Measurements from ENCODE around the gene OPRD1.
"Not testable (repeated sequence)": the region's sequence is repeated elsewhere in the genome, so short reads cannot be mapped to it uniquely, and the experiment has no call there.

Gene OPRD1

DNA sequence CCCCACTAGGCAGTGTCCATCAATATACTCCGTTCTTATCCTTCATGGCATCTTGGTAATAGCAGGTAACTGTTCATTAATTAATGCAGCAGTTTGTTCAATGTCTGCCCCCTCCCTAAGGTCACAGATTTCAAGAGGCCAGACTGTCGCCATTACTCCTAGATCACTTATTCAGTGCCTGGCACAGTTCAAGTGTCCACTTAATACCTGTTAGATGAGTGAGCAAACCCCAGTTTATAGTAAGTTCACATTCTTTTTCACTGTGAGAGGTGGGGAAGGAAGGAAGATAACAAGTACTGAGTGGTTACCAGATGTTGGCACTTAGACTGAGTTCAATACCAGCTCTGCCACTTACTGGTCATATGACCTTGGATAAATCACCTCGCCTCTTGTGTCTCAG, 36.4 kb downstream of the OPRD1 start:
- DNase-seq = no peak

DNA sequence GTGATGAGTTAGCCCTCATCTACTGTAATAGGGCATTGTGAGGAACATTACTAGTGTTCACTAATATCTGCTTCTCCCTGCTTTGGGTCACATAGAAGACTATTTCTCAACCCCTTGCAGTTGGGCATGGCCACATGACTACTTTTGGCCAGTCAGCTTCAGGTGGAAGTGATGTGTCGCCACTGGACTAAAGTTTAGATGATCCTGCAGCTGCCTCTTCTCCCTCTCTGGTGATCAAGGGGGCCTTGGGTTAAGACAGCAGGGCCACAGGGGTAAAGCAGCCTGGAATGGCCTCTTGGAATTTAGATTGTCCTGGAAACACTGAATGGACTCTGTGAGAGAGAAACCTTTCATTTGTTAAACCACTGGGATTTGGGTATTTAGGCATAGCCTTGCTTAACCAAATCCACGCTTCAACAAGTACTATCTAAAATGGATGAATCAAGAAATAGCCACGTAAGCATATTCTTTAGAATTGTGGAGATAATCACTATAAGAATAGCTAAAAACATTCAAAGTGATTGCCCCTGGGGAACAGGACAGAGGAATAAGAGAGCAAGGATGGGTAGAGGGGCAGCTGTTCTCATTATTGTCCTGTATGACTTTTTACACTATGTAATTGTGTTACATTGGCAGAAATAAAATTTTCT, 41.2 kb downstream of the OPRD1 start:
- DNase-seq = no peak

DNA sequence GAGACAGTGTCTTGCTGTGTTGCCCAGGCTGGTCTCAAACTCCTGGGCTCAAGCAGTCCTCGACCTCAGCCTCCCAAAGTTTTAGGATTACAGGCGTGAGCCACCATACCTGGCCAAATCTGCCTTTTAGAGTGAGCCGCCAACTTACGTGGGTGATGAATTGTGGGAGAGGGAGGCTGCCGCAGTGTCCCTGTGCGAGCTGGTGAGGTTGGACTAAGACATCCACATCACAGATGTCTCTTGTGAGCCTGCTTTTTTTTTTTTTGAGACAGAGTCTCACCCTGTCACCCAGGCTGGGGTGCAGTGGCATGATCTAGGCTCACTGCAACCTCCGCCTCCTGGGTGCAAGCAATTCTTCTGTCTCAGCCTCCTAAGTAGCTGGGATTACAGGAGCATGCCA, 42.4 kb downstream of the OPRD1 start:
- not testable (repeated sequence) for DNase-seq

DNA sequence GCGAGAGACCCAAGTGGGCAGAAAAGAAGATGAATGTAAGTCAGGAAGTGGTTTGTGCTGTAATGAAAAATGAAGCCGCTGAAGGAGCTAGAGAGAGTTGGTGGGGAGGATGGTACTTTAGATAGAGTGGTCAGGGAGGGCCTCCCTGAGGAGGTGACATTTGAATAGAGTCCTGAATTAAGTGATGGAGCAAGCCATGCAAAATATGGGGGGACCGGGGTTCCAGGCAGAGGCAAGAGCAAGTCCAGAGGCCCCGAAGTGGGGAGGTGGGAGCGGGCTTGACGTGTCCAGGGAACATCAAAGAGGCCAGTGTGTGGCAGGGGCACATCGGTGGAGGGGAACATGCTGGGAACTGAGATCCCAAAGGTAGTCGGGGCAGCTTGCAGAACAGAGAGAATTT, 43.1 kb downstream of the OPRD1 start:
- no peak for DNase-seq

DNA sequence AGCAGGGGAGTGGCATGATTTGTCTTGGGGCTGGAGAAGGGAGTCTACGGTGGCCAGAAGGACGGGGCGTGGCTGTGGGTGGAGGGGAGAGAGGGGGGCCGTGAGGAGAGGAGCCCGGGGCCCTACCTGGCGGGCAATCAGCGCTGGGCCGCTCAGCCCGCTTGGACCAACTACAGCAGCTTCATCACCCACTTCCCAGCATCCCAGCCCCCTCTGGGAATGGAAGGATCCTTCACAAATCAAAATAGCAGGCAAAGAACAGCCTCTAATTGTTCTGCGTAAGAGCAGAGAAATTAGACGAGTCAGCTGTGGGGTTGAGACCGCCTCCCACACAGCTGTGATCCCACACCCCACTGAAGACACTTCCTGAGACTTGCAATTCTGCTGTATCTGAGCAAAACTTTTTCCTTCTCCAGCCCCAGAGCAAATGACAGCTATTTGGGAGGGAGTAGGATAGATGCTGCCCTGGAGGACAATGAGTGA, 43.5 kb downstream of the OPRD1 start:
- no peak for DNase-seq

DNA sequence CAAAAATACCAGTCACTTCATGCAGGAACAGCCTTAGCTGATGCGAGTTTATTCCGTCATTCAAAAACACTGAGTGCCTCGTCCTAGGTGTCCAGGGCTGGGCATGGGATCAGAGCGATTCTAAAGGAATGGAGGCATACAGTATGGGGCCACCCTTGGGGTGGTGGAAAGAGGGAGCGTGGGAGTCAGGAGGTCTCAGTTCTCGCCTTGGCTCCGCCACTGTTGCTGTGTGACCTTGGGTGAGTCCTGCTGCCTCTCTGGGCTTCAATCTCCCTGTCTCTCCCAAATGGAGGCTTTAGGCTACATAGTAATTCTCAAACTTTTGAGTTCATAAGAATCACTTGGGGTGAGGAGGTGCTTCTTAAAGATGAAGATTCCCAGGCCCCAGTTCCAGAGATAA, 44.0 kb downstream of the OPRD1 start:
- DNase-seq = no peak

DNA sequence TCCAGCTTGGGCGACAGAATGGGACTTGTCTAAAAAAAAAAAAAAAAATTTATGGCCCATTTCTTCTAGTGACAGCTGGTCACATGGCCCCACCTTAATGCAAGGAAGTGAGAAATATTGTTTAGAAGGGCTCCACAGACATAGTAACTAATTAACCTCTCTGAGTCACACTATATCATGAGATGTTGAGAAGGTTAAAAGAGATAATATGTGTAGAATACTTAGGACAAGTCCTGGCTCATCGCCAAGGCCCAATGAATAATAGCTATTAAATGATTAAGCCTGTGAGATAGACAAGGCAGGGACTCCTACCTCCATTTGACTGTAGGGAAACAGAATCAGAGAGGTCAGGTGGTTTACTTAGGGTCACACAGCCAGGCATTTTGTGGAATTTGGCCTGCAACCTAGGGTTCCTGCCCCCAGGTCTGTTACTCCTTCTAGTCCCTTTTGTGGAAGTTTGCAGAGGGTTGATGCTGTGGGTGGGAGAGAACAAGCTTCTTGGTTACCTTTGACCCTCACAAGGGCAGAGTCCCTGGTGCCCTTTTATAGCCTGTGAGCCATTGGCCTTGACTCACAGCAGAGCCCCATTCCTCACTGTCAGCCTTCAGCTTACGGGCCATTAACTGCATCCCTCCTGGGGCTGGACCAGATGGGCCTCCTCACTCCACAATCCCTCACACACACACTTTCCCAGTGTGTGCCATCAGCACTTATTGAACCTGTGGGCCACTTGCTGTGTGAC, 48.5 kb downstream of the OPRD1 start:
- peak; percentile 76 for DNase-seq

DNA sequence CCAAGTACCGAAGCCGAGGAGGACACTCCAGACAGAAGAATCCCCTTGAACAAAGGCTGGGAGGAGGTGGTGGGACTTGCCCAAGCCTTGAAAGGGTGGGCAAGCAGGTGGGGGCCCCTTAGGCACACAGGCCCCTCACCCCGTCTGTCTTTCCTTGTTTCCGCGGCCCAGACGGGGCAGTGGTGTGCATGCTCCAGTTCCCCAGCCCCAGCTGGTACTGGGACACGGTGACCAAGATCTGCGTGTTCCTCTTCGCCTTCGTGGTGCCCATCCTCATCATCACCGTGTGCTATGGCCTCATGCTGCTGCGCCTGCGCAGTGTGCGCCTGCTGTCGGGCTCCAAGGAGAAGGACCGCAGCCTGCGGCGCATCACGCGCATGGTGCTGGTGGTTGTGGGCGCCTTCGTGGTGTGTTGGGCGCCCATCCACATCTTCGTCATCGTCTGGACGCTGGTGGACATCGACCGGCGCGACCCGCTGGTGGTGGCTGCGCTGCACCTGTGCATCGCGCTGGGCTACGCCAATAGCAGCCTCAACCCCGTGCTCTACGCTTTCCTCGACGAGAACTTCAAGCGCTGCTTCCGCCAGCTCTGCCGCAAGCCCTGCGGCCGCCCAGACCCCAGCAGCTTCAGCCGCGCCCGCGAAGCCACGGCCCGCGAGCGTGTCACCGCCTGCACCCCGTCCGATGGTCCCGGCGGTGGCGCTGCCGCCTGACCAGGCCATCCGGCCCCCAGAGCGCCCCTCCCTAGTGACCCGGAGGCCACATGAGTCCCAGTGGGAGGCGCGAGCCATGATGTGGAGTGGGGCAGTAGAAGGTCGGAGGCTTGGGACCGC, 50.8 kb downstream of the OPRD1 start:
- no peak for DNase-seq

DNA sequence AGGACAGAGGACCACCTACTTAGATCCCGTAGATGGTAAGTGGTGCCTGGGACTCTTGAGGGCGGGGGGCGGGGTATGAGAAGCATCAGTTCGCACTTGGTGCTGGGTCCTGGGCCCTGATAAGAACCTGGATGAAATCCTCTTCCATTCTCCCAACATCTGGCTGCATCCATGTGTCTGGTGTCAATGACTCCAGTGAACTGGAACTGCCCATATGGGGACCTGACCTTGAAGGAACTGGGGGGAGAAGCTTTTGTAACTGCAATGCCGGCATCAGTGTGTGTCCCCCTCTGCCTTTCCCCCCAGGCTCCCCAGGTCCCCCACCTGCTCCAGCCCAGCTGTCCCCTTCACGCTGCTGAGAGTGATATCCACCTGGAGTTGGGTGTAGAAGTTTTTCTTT, 52.7 kb downstream of the OPRD1 start:
- peak; percentile 46 for DNase-seq

DNA sequence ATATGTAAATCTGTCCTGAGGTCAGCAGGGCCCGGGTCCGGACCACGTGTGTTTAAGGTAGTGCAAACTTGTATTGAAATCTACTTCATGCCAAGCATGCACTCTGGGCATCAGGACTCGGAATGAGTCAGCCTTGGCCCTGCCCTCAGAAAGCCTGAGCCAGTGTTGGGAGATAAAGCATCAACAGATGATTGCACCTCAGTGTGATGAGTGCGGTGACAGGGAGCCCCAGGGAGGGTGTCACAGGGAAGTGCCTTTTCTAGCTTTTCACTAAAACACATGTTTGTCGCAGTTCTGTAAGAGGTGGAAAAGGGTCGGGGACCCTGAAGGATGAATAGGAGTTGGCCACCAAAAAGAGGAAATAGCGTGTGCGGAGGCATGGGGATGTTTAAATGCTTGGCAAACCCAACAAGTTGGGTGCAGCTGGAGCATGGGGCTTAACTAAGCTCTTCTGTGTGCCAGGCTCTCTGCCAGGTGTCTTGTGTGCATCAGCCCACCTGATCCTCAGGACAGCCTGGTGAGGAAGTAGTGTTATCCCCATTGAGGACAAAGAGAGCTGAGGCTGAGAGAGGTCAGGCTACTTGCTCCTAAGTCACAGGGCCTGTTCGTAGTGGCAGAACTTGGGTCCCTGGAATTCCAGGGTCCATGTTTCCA, 54.2 kb downstream of the OPRD1 start:
- DNase-seq = no peak

DNA sequence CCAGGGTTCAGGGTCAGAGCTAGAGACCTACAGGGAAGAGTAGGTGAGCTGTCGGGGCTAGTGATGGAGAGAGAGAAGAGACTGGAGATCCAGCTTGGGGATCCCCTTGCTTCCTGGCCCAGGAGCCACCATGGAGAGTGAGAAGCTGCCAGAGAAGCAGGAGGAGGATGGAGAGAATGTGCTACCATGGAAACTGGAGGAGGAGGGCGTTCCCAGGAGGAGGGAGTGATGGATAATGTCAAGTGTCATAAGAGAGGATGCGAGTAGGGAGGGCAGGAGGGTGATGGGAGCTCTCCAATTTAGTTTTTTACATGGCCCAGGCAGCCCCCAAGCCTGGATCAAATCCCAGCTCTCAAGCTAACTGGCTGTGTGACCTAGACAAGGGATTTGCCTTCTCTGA, 55.9 kb downstream of the OPRD1 start:
- no peak for DNase-seq

DNA sequence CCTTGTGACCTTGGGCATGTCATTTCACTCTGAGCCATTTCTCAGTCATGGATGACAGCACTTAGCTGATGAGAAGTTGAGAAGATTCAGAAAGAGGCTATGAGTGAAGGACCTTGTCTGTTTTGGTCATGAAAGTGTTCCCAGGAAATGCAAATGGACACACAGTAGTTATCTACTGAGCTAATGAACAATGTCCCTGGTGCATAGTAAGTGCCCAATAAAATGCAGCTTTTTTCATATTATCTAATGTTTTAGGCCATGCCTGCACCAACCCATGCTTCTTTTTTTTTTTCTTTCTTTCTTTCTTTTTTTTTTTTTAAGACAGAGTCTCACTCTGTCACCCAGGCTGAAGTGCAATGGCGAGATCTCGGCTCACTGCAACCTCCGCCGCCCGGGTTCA, 58.0 kb downstream of the OPRD1 start:
- DNase-seq = no peak

DNA sequence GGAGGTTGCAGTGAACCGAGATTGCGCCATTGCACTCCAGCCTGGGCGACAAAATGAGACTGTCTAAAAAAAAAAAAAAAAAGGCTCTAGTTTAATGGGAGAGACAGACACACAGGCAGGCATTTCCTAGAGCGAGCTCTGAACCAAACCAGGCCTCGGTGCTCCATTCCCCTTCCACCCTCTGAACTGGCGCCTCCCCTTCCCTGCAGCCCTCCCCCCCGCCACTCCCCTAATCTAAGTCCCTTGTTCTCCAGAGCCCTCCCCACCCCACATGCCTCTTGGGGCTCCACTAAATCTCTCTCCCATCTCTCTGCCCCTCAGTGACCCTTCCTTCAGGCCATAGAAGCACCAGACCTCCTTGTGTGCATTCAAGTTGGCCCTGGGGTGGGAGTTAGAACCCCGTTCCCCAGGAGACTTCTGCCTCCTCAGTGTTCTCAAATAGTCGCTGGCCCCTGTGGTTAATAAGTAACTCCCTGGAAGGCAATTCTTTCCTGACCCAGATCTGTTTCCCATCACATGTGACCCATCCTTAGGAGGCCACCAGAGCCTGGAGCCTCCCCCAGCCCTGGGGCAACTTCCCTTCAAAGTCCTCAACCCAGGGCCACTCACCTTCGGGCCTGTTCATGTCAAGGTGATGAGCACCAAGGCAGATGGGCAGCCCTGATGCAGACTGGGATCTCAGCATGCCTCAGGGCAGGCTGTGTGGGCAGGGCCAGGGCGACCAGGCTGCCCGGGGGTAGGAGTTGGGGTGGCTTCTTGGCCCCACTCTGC, 59.8 kb downstream of the OPRD1 start:
- no peak for DNase-seq

DNA sequence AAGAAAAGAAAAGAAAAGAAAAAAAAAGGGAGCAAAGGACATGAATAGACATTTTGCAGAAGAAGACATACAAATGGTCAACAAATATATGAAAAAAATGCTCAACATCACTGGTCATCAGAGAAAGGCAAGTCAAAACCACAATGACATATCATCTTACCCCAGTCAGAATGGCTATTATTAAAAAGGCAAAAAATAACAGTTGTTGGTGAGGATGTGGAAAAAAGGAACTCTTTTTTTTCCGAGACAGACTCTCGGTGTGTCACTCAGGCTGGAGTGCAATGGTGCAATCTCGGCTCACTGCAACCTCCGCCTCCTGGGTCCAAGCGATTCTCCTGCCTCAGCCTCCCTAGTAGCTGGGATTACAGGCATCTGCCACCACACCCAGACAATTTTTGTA, 63.2 kb downstream of the OPRD1 start:
- DNase-seq = not testable (repeated sequence)

DNA sequence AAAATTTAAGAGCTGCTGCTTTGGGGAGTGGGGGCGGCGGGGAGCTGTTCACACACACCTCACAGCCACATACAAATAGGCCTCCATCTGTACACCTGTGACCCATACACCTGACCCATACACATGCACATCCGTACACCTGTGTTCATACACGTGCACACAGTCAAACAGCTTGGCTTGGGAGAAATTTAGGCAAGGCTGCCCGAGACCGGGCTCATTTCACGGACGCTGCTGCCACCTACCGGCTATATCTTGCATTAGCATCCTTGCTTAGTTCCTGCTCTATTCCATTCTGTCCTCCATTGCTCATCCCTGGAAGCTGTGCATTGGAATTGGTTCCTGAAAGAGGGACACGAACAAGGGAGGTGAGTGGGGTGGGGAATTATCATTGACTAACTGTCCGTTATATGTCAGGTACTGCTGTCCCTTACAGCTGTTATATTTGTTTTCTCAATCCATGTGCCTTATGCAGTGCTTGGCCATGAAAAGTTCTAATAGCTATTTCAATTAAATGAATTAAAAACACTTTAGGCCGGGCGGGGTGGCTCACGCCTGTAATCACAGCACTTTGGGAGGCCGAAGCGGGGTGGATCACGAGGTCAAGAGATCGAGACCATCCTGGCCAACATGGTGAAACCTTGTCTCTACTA, 65.3 kb downstream of the OPRD1 start:
- peak; percentile 64 for DNase-seq

DNA sequence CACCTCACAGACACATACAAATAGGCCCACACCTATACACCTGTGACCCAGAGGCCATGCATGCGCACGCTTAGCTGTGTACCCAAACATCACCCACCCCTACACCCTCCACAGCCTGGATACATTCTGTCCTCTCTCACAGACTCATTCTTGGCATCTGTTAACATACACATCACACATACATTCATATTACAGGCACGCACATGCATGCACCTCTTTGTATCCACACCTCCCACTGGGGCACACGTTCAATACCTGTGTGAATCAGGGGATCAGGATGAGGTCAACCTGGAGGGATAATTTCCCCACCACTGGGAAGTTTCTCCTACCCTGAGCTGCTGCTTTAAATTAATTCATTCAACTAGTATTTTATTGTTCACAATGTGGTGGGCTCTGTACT, 66.8 kb downstream of the OPRD1 start:
- no peak for DNase-seq

DNA sequence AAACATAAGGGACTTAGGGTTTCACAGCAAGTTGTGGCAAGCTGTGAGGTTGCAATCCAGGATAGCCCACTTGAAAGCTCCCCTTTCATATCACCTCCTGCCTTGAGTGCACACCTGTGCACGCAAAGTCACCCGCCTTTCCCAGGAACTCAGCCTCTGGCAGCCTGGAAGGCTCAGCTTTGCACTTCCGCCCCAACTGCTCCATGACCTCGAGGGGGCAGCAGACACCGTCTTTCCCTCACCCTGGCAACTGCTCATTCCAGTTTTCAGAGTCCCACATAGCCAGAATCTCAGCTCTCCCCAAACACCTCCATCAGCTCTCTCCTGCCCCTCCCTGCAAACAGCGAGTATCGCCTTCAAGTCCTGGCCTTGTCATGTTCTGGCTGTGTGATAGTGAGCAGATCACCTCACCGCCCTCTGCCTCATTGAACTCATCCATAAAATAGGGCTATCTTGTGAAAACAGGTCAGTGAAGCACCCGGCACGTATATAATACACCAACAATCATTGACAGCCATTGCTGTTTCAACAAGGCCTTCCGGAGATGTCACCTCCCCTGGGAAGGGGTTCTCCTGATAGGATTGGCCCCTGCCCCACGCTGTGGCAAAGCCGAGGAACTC, 70.1 kb downstream of the OPRD1 start:
- peak; percentile 83 for DNase-seq

DNA sequence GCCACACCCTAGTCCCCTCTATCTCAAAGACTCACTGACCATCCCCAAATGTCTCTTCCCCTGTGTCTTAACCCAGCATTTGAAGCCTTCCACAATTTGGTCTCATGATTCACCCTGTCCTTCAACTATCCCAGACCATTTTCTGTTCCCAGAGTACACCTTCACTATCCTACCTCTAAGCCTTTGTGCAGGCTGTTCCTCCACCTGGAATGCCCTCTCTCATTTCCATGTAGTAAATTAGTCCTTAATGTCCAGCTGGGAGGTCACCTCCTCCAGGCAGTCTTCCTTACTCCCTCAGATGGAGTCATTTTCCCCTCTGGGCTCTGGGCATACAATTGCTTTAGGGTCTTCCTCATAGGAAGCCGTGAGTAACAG, 71.3 kb downstream of the OPRD1 start:
- DNase-seq = no peak

DNA sequence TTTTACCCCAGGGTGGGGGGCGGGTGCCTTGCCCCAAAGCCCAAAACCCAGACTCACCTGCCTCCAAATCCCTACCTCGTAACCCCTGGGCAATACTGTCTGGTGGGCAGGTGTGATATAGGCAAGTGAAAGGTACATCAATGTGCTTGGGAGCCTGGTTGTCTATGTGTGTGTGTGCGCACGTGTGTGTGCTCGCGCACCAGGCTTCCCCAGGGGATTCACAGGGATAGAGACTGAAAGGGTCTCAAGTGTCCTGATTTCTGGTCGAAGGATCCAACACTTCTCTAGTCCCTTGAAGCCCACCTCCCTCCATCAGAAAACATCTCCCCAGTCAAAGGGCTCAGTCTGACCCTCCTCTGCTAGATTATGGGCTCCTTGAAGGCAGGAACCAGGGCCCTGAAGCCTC, 73.5 kb downstream of the OPRD1 start:
- no peak for DNase-seq

DNA sequence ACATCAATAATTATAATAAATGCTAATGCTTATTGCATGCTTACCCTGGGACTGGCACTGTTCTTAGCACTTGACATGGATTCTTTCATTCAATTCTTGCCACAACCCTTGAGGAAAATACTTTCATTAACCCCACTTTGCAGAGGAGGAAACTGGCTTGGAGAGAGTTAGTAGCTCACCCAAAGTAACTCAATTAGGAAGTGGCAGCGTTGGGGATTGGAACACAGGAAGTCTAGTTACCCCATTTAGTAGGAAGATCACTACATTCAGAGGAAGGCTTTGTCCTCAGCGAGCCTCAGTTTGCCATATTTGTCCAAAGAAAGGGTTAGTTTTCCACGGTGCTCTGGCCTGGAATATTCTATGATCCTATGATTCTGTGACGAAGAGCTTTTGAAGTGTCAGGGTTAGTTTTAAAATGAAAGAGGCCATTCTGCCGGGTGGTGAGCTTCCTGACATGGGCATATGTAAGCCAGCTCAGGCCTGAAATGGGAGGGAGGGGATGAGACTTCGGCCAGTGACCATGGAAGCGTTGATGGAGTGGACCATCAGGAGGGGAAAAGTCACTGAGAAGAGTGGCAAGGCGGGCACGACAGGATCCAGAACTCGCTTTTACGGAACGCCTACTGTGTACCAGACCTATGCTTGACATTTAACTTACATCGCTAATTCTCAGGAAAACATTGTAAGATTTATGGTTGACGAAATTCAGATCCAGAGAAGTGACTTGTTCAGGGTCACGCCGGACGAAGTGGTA, 74.2 kb downstream of the OPRD1 start:
- DNase-seq = no peak
